OCI-LY3 (cell line): ENCODE results near the gene CCDC167.

Experiments
- H2AFZ ChIP-seq: fragments of 200-600, 300-600 bp; shearing (Covaris generic); 2 replicates; pipeline ENCODE4 v1.6.0; 2014; ENCODE audit warnings: antibody characterized with exemption, low read depth, low read length
- H3K27ac ChIP-seq: fragments of 200-600, 300-600 bp; sonication (generic); 2 replicates; pipeline ENCODE4 v1.5.1; 2014; ENCODE audit warnings: mild to moderate bottlenecking, low read length, moderate library complexity, mixed read lengths
- H3K27me3 ChIP-seq: fragments of 200-600, 300-600 bp; sonication (generic); 2 replicates; pipeline ENCODE4 v1.6.1; 2014; ENCODE audit warnings: low read depth, low read length, mixed read lengths
- H3K36me3 ChIP-seq: fragments of 200-600, 300-600 bp; sonication (generic); replicated peaks from 2 replicates; pipeline ENCODE3; 2014; ENCODE audit warnings: low read depth, low read length, mixed read lengths
- H3K4me1 ChIP-seq: fragments of 300-600, 200-600 bp; sonication (generic); 2 replicates; pipeline ENCODE4 v1.6.1; 2014; ENCODE audit warnings: low read length, mixed read lengths
- H3K4me2 ChIP-seq: fragments of 200-600, 300-600 bp; sonication (generic); 2 replicates; pipeline ENCODE4 v1.6.1; 2014; ENCODE audit warnings: low read length, mixed read lengths
- H3K4me3 ChIP-seq: fragments of 300-600, 200-600 bp; sonication (generic); 2 replicates; pipeline ENCODE4 v1.5.1; 2014; ENCODE audit warnings: antibody characterized with exemption, mild to moderate bottlenecking, low read length, moderate library complexity
- H3K79me2 ChIP-seq: fragments of 300-600, 200-600 bp; shearing (Covaris generic); 2 replicates; pipeline ENCODE4 v1.6.1; 2014; ENCODE audit warnings: mild to moderate bottlenecking, low read length, mixed read lengths
- H3K9ac ChIP-seq: fragments of 300-600, 200-600 bp; shearing (Covaris generic); 2 replicates; pipeline ENCODE4 v1.6.0; 2014; ENCODE audit warnings: mild to moderate bottlenecking, low read length, moderate library complexity
- H3K9me3 ChIP-seq: fragments of 200-600, 300-600 bp; shearing (Covaris generic); 2 replicates; pipeline ENCODE4 v1.6.1; 2014; ENCODE audit warnings: low read length, mixed read lengths; ENCODE audit not compliant: insufficient read depth
- H4K20me1 ChIP-seq: fragments of 200-600, 300-600 bp; sonication (generic); 2 replicates; pipeline ENCODE4 v1.6.1; 2016; ENCODE audit warnings: low read length, mixed read lengths; ENCODE audit not compliant: insufficient read depth
- CTCF ChIP-seq: fragments of 200-600, 300-600 bp; sonication (generic); IDR thresholded peaks from 2 replicates; pipeline ENCODE4 v1.5.1; 2014; ENCODE audit warnings: antibody characterized with exemption, low read length, low read depth
- EZH2phosphoT487 ChIP-seq: fragments of 200-600 bp; shearing (Covaris generic); IDR thresholded peaks from 2 replicates; pipeline ENCODE4 v1.6.1; 2018; ENCODE audit warnings: antibody characterized with exemption, mixed run types, low read depth

CCDC167 gene

GRCh38 chr6:37442416-37443215 is 57.1 kb downstream of the CCDC167 start:
- H4K20me1 ChIP-seq = no peaks in the 10 kb centered on the region
- peak overlapping the region; percentile 37 for H3K4me2 ChIP-seq
- H3K36me3 ChIP-seq = peaks cover 61% of the 10 kb centered on the region
- no peak for TF ChIP-seq EZH2phosphoT487
- TF ChIP-seq CTCF = no peak
- peaks cover 16% of the 10 kb centered on the region; the same call in 1 of the 2 replicates for H3K79me2 ChIP-seq
- no peaks in the 10 kb centered on the region for H3K9me3 ChIP-seq
- H3K27ac ChIP-seq = no peak overlapping the region
- no peak overlapping the region for H3K9ac ChIP-seq
- peaks cover 8% of the 10 kb centered on the region for H3K4me1 ChIP-seq
- H3K27me3 ChIP-seq = no peaks in the 10 kb centered on the region
- H2AFZ ChIP-seq = no peak overlapping the region
- peak overlapping the region; percentile 9; the same call in 1 of the 2 replicates for H3K4me3 ChIP-seq

GRCh38 chr6:37441651-37442050 is 58.0 kb downstream of the CCDC167 start:
- no peaks in the 10 kb centered on the region for H4K20me1 ChIP-seq
- H3K4me3 ChIP-seq = no peak overlapping the region
- peaks cover 59% of the 10 kb centered on the region for H3K36me3 ChIP-seq
- H3K27me3 ChIP-seq = no peaks in the 10 kb centered on the region
- H3K9me3 ChIP-seq = no peaks in the 10 kb centered on the region
- TF ChIP-seq CTCF (no peak), EZH2phosphoT487 (no peak)
- H2AFZ ChIP-seq = no peak overlapping the region
- no peak overlapping the region for H3K9ac ChIP-seq
- H3K79me2 ChIP-seq = peaks cover 16% of the 10 kb centered on the region; the same call in 1 of the 2 replicates
- no peak overlapping the region for H3K27ac ChIP-seq
- no peak overlapping the region for H3K4me2 ChIP-seq
- H3K4me1 ChIP-seq = peaks cover 8% of the 10 kb centered on the region

GRCh38 chr6:37438930-37439329 is 60.8 kb downstream of the CCDC167 start:
- H4K20me1 ChIP-seq = no peaks in the 10 kb centered on the region; the same call in 1 of the 2 replicates
- peaks cover 42% of the 10 kb centered on the region for H3K79me2 ChIP-seq
- no peak for TF ChIP-seq EZH2phosphoT487
- no peak for TF ChIP-seq CTCF
- no peak overlapping the region for H3K4me2 ChIP-seq
- H3K4me1 ChIP-seq = peaks cover 22% of the 10 kb centered on the region
- no peaks in the 10 kb centered on the region for H3K9me3 ChIP-seq
- no peak overlapping the region for H3K27ac ChIP-seq
- H3K9ac ChIP-seq = no peak overlapping the region
- no peak overlapping the region for H2AFZ ChIP-seq
- no peaks in the 10 kb centered on the region for H3K27me3 ChIP-seq
- no peak overlapping the region for H3K4me3 ChIP-seq
- peaks cover 50% of the 10 kb centered on the region for H3K36me3 ChIP-seq

- H2AFZ ChIP-seq = no peak overlapping the region
- no peaks in the 10 kb centered on the region for H3K9me3 ChIP-seq
- H3K36me3 ChIP-seq = peaks cover 37% of the 10 kb centered on the region
- H3K79me2 ChIP-seq = peaks cover 36% of the 10 kb centered on the region
- no peaks in the 10 kb centered on the region; the same call in 1 of the 2 replicates for H4K20me1 ChIP-seq
- no peak overlapping the region for H3K27ac ChIP-seq
- H3K9ac ChIP-seq = no peak overlapping the region
- TF ChIP-seq CTCF (peak; percentile 46), EZH2phosphoT487 (no peak)
- peaks cover 21% of the 10 kb centered on the region for H3K4me1 ChIP-seq
- no peak overlapping the region for H3K4me2 ChIP-seq
- no peak overlapping the region for H3K4me3 ChIP-seq
- no peaks in the 10 kb centered on the region for H3K27me3 ChIP-seq
Measured at GRCh38 chr6:37435816-37436215, 63.9 kb downstream of the CCDC167 start.
